Measurements from ENCODE around the gene GIN1. TPM values are rescaled to one million over a fixed set of nuclear protein-coding genes. Genes with fewer than 3 reads are reported as not detected.

GIN1 gene
- total RNA-seq (2014; rRNA removed; shearing (Covaris generic)) (3.9 TPM in 2 replicates), total RNA-seq (2022) (5.8 TPM in 2 replicates), Bru-seq, nascent RNA (percentile 68 among the genes with signal in this experiment), BruChase-seq, experiment 1, labeled RNA remaining after a 6-hour chase (percentile 43 among the genes with signal in this experiment), BruChase-seq, experiment 2, labeled RNA remaining after a 2-hour chase (percentile 51 among the genes with signal in this experiment)
- long read RNA-seq, transcript GIN1-201 (8 exons, 3,229 nt), result major isoform, 9 of 17 reads
- long read RNA-seq, partial matches to known transcripts, result 1 of 17 reads
- long read RNA-seq, other reads (novel, unspliced or antisense), result 7 of 17 reads

GRCh38 chr5:103119765-103120606, at the start of gene GIN1, which contains the start of gene PPIP5K2:
Gene GIN1 (minus strand): TSS chr5:103120138. CDS start chr5:103108707, 11,431 bp downstream.
Gene PPIP5K2 (plus strand): TSS chr5:103120301. CDS start chr5:103129590, 9,289 bp downstream.
- peak; percentile 98 for DNase-seq (ENCODE audit: low spot score)
- Histone ChIP-seq H3K9me3 (ENCODE audit: low read length) (no peaks in the 10 kb centered on the region), H3K4me3 (ENCODE audit: low read depth, low read length, poor library complexity, severe bottlenecking) (peak within 1 kb of the TSS; percentile 90), H3K79me2 (ENCODE audit: insufficient read depth, low read depth, low read length) (peaks cover 87% of the 10 kb centered on the region), H3K36me3 (ENCODE audit: insufficient read depth, low read length) (peaks cover 22% of the 10 kb centered on the region), H3K9me2 (ENCODE audit: insufficient read depth, low read length) (no peaks in the 10 kb centered on the region), H2AFZ (ENCODE audit: low read length) (peak within 1 kb of the TSS; percentile 92), H3K4me1 (ENCODE audit: insufficient read depth, low read length, poor library complexity, severe bottlenecking) (peaks cover 29% of the 10 kb centered on the region), H3K4me2 (ENCODE audit: low read length) (peak within 1 kb of the TSS; percentile 97), H3K27ac (ENCODE audit: low read depth, low read length, poor library complexity, severe bottlenecking) (peak within 1 kb of the TSS; percentile 99), H4K20me1 (ENCODE audit: insufficient read depth, low read length) (peaks cover 8% of the 10 kb centered on the region; the same call in 1 of the 2 replicates)
- no TSS peak for BruUV-seq (replicated peaks)
- CTCF ChIA-PET (ENCODE audit: unreplicated experiment), result interaction anchor here (1.0 kb wide), 1 partner anchor 20 kb away, joined by 4 read pairs; no protein-coding TSS in a partner anchor
- intact Hi-C loops (cut with micrococcal nuclease; ENCODE audit: unreplicated experiment), result loop anchor here (1.0 kb wide), 1 partner anchor 138 kb away; the partner anchor contains the start of gene MACIR
- TF ChIP-seq CTCF (conservative IDR thresholded peaks at IDR 0.05; ENCODE audit: low read length), result no peak
- no peak for TF ChIP-seq EZH2phosphoT487 (IDR thresholded peaks at IDR 0.05; ENCODE audit: borderline replicate concordance, low read depth, low read length)
- POLR2A ChIA-PET, result interaction anchor here (0.6 to 2.2 kb wide), 10 partner anchors 8 to 171 kb away, joined by 3 to 8 read pairs (median 4); partner anchors contain the start of gene MACIR

GRCh38 chr5:103166706-103167105, 46.8 kb upstream of the GIN1 start:
- H2AFZ ChIP-seq (ENCODE audit: low read length), result no peak overlapping the region
- no peak overlapping the region for H3K4me2 ChIP-seq (ENCODE audit: low read length)
- H3K36me3 ChIP-seq (ENCODE audit: insufficient read depth, low read length), result peaks cover 59% of the 10 kb centered on the region
- H3K4me1 ChIP-seq (ENCODE audit: insufficient read depth, low read length, poor library complexity, severe bottlenecking), result no peaks in the 10 kb centered on the region
- H3K4me3 ChIP-seq (ENCODE audit: low read depth, low read length, poor library complexity, severe bottlenecking), result no peak overlapping the region
- no peaks in the 10 kb centered on the region for H4K20me1 ChIP-seq (ENCODE audit: insufficient read depth, low read length)
- POLR2A ChIA-PET, result interaction anchor here (2.0 kb wide), 1 partner anchor 11 kb away, joined by 7 read pairs; no protein-coding TSS in a partner anchor
- no peaks in the 10 kb centered on the region for H3K9me2 ChIP-seq (ENCODE audit: insufficient read depth, low read length)
- DNase-seq (ENCODE audit: low spot score), result no peak
- no peak overlapping the region for H3K27ac ChIP-seq (ENCODE audit: low read depth, low read length, poor library complexity, severe bottlenecking)
- intact Hi-C loops (cut with micrococcal nuclease; ENCODE audit: unreplicated experiment), result no loop called here
- no peaks in the 10 kb centered on the region for H3K79me2 ChIP-seq (ENCODE audit: insufficient read depth, low read depth, low read length)
- TF ChIP-seq EZH2phosphoT487 (IDR thresholded peaks at IDR 0.05; ENCODE audit: borderline replicate concordance, low read depth, low read length), result no peak
- no peak for TF ChIP-seq CTCF (conservative IDR thresholded peaks at IDR 0.05; ENCODE audit: low read length)
- H3K9me3 ChIP-seq (ENCODE audit: low read length), result no peaks in the 10 kb centered on the region
- CTCF ChIA-PET (ENCODE audit: unreplicated experiment), result no interaction called here
- BruUV-seq (replicated peaks), result no TSS peak

Data from OCI-LY7 (cell line).